OCI-LY1 (cell line): Measurements from ENCODE around the gene SIK2.

Experiments
- H2AFZ ChIP-seq: fragments of 200-600 bp; sonication (generic), shearing (Covaris generic); 2 replicates; pipeline ENCODE4 v1.6.0; 2014; ENCODE audit warnings: antibody characterized with exemption, mild to moderate bottlenecking, low read length
- H3F3A ChIP-seq: fragments of 200-600 bp; sonication (generic), shearing (Covaris generic); 2 replicates; pipeline ENCODE4 v1.6.0; 2014; ENCODE audit warnings: mild to moderate bottlenecking, antibody characterized with exemption, low read length, moderate library complexity; ENCODE audit not compliant: insufficient read depth
- H3K27ac ChIP-seq: fragments of 200-600 bp; sonication (generic); 2 replicates; pipeline ENCODE4 v1.5.1; 2014; ENCODE audit warnings: low read length, mixed run types, mild to moderate bottlenecking, low read depth; ENCODE audit not compliant: poor library complexity, severe bottlenecking
- H3K27me3 ChIP-seq: fragments of 200-600 bp; sonication (generic); 2 replicates; pipeline ENCODE4 v1.6.0; 2014; ENCODE audit warnings: antibody characterized with exemption, mild to moderate bottlenecking, low read length, moderate library complexity; ENCODE audit not compliant: insufficient read depth
- H3K36me3 ChIP-seq: fragments of 200-600 bp; sonication (generic); 2 replicates; pipeline ENCODE4 v1.6.1; 2014; ENCODE audit warnings: mild to moderate bottlenecking, antibody characterized with exemption, low read length, moderate library complexity, mixed read lengths; ENCODE audit not compliant: insufficient read depth
- H3K4me1 ChIP-seq: fragments of 200-600 bp; sonication (generic); 2 replicates; pipeline ENCODE4 v1.5.1; 2014; ENCODE audit warnings: mild to moderate bottlenecking, low read length, moderate library complexity; ENCODE audit not compliant: insufficient read depth, severe bottlenecking
- H3K4me2 ChIP-seq: fragments of 200-600 bp; sonication (generic), shearing (Covaris generic); 2 replicates; pipeline ENCODE4 v1.6.1; 2014; ENCODE audit warnings: low read length
- H3K4me3 ChIP-seq: fragments of 200-600 bp; sonication (generic); 2 replicates; pipeline ENCODE4 v1.5.1; 2014; ENCODE audit warnings: low read length, low read depth, mild to moderate bottlenecking, mixed read lengths; ENCODE audit not compliant: poor library complexity, severe bottlenecking
- H3K79me2 ChIP-seq: fragments of 200-600 bp; shearing (Covaris generic); 2 replicates; pipeline ENCODE4 v1.6.1; 2016; ENCODE audit warnings: mixed run types, low read length, mixed read lengths; ENCODE audit not compliant: insufficient read depth
- H3K9ac ChIP-seq: fragments of 200-600 bp; sonication (generic), shearing (Covaris generic); 2 replicates; pipeline ENCODE4 v1.6.1; 2014; ENCODE audit warnings: mild to moderate bottlenecking, low read length, mixed read lengths
- H3K9me2 ChIP-seq: fragments of 200-600 bp; sonication (generic), shearing (Covaris generic); 2 replicates; pipeline ENCODE4 v1.6.1; 2014; ENCODE audit warnings: low read depth, mild to moderate bottlenecking, low read length, mixed read lengths
- H3K9me3 ChIP-seq: fragments of 200-600 bp; shearing (Covaris generic); 2 replicates; pipeline ENCODE4 v1.6.1; 2014; ENCODE audit warnings: low read length, mixed read lengths
- H4K20me1 ChIP-seq: fragments of 200-600 bp; sonication (generic), shearing (Covaris generic); 2 replicates; pipeline ENCODE4 v1.6.0; 2016; ENCODE audit warnings: mild to moderate bottlenecking, low read length; ENCODE audit not compliant: insufficient read depth
- CTCF ChIP-seq: fragments of 200-600 bp; sonication (generic), shearing (Covaris generic); IDR thresholded peaks from 2 replicates; pipeline ENCODE4 v1.5.1; 2017; ENCODE audit warnings: mild to moderate bottlenecking, antibody characterized with exemption, low read length, moderate library complexity, mixed read lengths
- EZH2 ChIP-seq: fragments of 200-600 bp; sonication (generic), shearing (Covaris generic); IDR thresholded peaks from 2 replicates; pipeline ENCODE4 v1.8.0; 2017; ENCODE audit warnings: borderline replicate concordance, mixed run types, mild to moderate bottlenecking, antibody characterized with exemption, low read length, moderate library complexity, mixed read lengths

The SIK2 gene

GRCh38 chr11:111776398-111777093, 174.3 kb downstream of the SIK2 start:
- no peaks in the 10 kb centered on the region for H3K9me3 ChIP-seq
- no peak overlapping the region for H3K4me3 ChIP-seq
- no peak overlapping the region for H2AFZ ChIP-seq
- no peaks in the 10 kb centered on the region for H4K20me1 ChIP-seq
- H3K9me2 ChIP-seq, result no peaks in the 10 kb centered on the region
- no peak for TF ChIP-seq EZH2
- TF ChIP-seq CTCF, result no peak
- H3K9ac ChIP-seq, result peak overlapping the region; percentile 13; the same call in 1 of the 2 replicates
- no peaks in the 10 kb centered on the region for H3K27me3 ChIP-seq
- H3F3A ChIP-seq, result no peaks in the 10 kb centered on the region
- H3K79me2 ChIP-seq, result no peaks in the 10 kb centered on the region
- H3K4me1 ChIP-seq, result peaks cover 20% of the 10 kb centered on the region
- peak overlapping the region; percentile 76 for H3K27ac ChIP-seq
- H3K36me3 ChIP-seq, result no peaks in the 10 kb centered on the region
- H3K4me2 ChIP-seq, result peak overlapping the region; percentile 35

GRCh38 chr11:111777094-111778046, 175.1 kb downstream of the SIK2 start:
- H3K27ac ChIP-seq, result peak overlapping the region; percentile 76
- no peaks in the 10 kb centered on the region for H3F3A ChIP-seq
- peak overlapping the region; percentile 35 for H3K4me2 ChIP-seq
- no peaks in the 10 kb centered on the region for H4K20me1 ChIP-seq
- no peak overlapping the region for H3K4me3 ChIP-seq
- H3K36me3 ChIP-seq, result no peaks in the 10 kb centered on the region
- H3K9me3 ChIP-seq, result no peaks in the 10 kb centered on the region
- no peaks in the 10 kb centered on the region for H3K27me3 ChIP-seq
- H3K9me2 ChIP-seq, result no peaks in the 10 kb centered on the region
- H2AFZ ChIP-seq, result no peak overlapping the region
- TF ChIP-seq EZH2, result no peak
- TF ChIP-seq CTCF, result peak; percentile 98
- H3K9ac ChIP-seq, result peak overlapping the region; percentile 13; the same call in 1 of the 2 replicates
- peaks cover 20% of the 10 kb centered on the region for H3K4me1 ChIP-seq
- no peaks in the 10 kb centered on the region for H3K79me2 ChIP-seq

GRCh38 chr11:111778047-111778558, 175.9 kb downstream of the SIK2 start:
- no peak overlapping the region for H3K9ac ChIP-seq

More at GRCh38 chr11:111778047-111778558, 175.9 kb downstream of the SIK2 start:
- H4K20me1 ChIP-seq, result no peaks in the 10 kb centered on the region
- H3K9me3 ChIP-seq, result no peaks in the 10 kb centered on the region
- H3K27ac ChIP-seq, result no peak overlapping the region
- no peak overlapping the region for H2AFZ ChIP-seq
- no peaks in the 10 kb centered on the region for H3K79me2 ChIP-seq
- no peaks in the 10 kb centered on the region for H3F3A ChIP-seq
- H3K27me3 ChIP-seq, result no peaks in the 10 kb centered on the region
- peaks cover 20% of the 10 kb centered on the region for H3K4me1 ChIP-seq
- no peak for TF ChIP-seq EZH2
- TF ChIP-seq CTCF, result no peak
- no peak overlapping the region for H3K4me3 ChIP-seq
- H3K36me3 ChIP-seq, result no peaks in the 10 kb centered on the region
- no peak overlapping the region for H3K4me2 ChIP-seq
- H3K9me2 ChIP-seq, result no peaks in the 10 kb centered on the region
